IPS-18c (cell line): ENCODE data around the gene TBC1D19.
A peak's percentile ranks its signal among the peaks of the same experiment; 100 is the strongest.
"Not testable (repeated sequence)": the region's sequence is repeated elsewhere in the genome, so short reads cannot be mapped to it uniquely, and the experiment has no call there.

Source experiments
- H3K4me3 ChIP-seq: 2 replicates; pipeline ENCODE4 v1.7.0; 2013; ENCODE audit warnings: low read depth, mild to moderate bottlenecking, low read length, moderate library complexity; ENCODE audit not compliant: insufficient read depth
- H3K9me3 ChIP-seq: one replicate; pipeline ENCODE4 v1.6.1; 2013; ENCODE audit warnings: mild to moderate bottlenecking, low read length, moderate library complexity; ENCODE audit not compliant: control insufficient read depth, insufficient read depth

TBC1D19 gene

GRCh38 chr4:26583865-26584652 lies at the start of gene TBC1D19:
TSS of gene TBC1D19 (plus strand) at chr4:26584084. CDS start at chr4:26584194, 110 bp downstream.
- H3K4me3 ChIP-seq, result peak within 1 kb of the TSS; percentile 77
- no peaks in the 10 kb centered on the region for H3K9me3 ChIP-seq

- H3K4me3 ChIP-seq, result no peak overlapping the region
- no peaks in the 10 kb centered on the region for H3K9me3 ChIP-seq
Observed at GRCh38 chr4:26542991-26543390, 40.9 kb upstream of the TBC1D19 start.

GRCh38 chr4:26544421-26544820 lies 39.5 kb upstream of the TBC1D19 start:
- Histone ChIP-seq H3K4me3 (no peak overlapping the region), H3K9me3 (no peaks in the 10 kb centered on the region)

- not testable (repeated sequence) for H3K4me3 ChIP-seq, H3K9me3 ChIP-seq
Observed at GRCh38 chr4:26548379-26548778, 35.5 kb upstream of the TBC1D19 start.

GRCh38 chr4:26557164-26557563 lies 26.7 kb upstream of the TBC1D19 start:
- Histone ChIP-seq H3K9me3 (no peaks in the 10 kb centered on the region), H3K4me3 (no peak overlapping the region)

- H3K4me3 ChIP-seq, result no peak overlapping the region
- H3K9me3 ChIP-seq, result no peaks in the 10 kb centered on the region
Observed at GRCh38 chr4:26558166-26558895, 25.6 kb upstream of the TBC1D19 start.

GRCh38 chr4:26566133-26566532 lies 17.8 kb upstream of the TBC1D19 start:
- no peaks in the 10 kb centered on the region for H3K9me3 ChIP-seq
- H3K4me3 ChIP-seq, result no peak overlapping the region

- Histone ChIP-seq H3K9me3 (no peaks in the 10 kb centered on the region), H3K4me3 (no peak overlapping the region)
Observed at GRCh38 chr4:26568446-26568994, 15.4 kb upstream of the TBC1D19 start.

GRCh38 chr4:26570596-26570995 lies 13.3 kb upstream of the TBC1D19 start:
- no peaks in the 10 kb centered on the region for H3K9me3 ChIP-seq
- no peak overlapping the region for H3K4me3 ChIP-seq

GRCh38 chr4:26573389-26573794 lies 10.5 kb upstream of the TBC1D19 start:
- Histone ChIP-seq H3K4me3 (no peak overlapping the region), H3K9me3 (no peaks in the 10 kb centered on the region)

- Histone ChIP-seq H3K9me3 (no peaks in the 10 kb centered on the region), H3K4me3 (no peak overlapping the region)
Observed at GRCh38 chr4:26574563-26574962, 9.3 kb upstream of the TBC1D19 start.

GRCh38 chr4:26576231-26576739 lies 7.6 kb upstream of the TBC1D19 start:
- no peaks in the 10 kb centered on the region for H3K9me3 ChIP-seq
- H3K4me3 ChIP-seq, result no peak overlapping the region

- Histone ChIP-seq H3K4me3 (no peak overlapping the region), H3K9me3 (no peaks in the 10 kb centered on the region)
Observed at GRCh38 chr4:26577066-26577465, 6.8 kb upstream of the TBC1D19 start.

- Histone ChIP-seq H3K4me3 (no peak overlapping the region), H3K9me3 (no peaks in the 10 kb centered on the region)
Observed at GRCh38 chr4:26579169-26579568, 4.7 kb upstream of the TBC1D19 start.

- H3K9me3 ChIP-seq, H3K4me3 ChIP-seq: not testable (repeated sequence)
Observed at GRCh38 chr4:26581341-26581740, 2.5 kb upstream of the TBC1D19 start.

GRCh38 chr4:26583538-26583864 lies 383 bp upstream of the TBC1D19 start:
- Histone ChIP-seq H3K4me3 (peak overlapping the region; percentile 77), H3K9me3 (no peaks in the 10 kb centered on the region)

GRCh38 chr4:26584725-26585124 lies 841 bp downstream of the TBC1D19 start:
- H3K4me3 ChIP-seq, result peak overlapping the region; percentile 77
- H3K9me3 ChIP-seq, result no peaks in the 10 kb centered on the region

GRCh38 chr4:26589705-26590104 lies 5.8 kb downstream of the TBC1D19 start:
- peaks cover 3% of the 10 kb centered on the region for H3K9me3 ChIP-seq
- H3K4me3 ChIP-seq, result no peak overlapping the region
